Hepatocyte (in vitro differentiated cells): ENCODE data around the gene ADAP1.
"Not testable (repeated sequence)": the region's sequence is repeated elsewhere in the genome, so short reads cannot be mapped to it uniquely, and the experiment has no call there.

Experiments used
- EZH2 ChIP-seq: fragments of 200-600 bp; sonication (generic); IDR thresholded peaks from 2 replicates; pipeline ENCODE4 v1.6.1; 2016; ENCODE audit warnings: antibody characterized with exemption, mild to moderate bottlenecking, borderline replicate concordance
- EZH2phosphoT487 ChIP-seq: fragments of 200-600 bp; sonication (generic); IDR thresholded peaks from one replicate; pipeline ENCODE4 v1.6.1; 2018; ENCODE audit warnings: antibody characterized with exemption, mild to moderate bottlenecking, low read depth, moderate library complexity; ENCODE audit not compliant: unreplicated experiment, severe bottlenecking
- TF ChIP-seq, protein P1 (sequence below): fragments of 200-600 bp; sonication (generic); IDR thresholded peaks from 2 replicates; pipeline ENCODE4 v1.5.1; 2016; ENCODE audit warnings: antibody characterized with exemption, mild to moderate bottlenecking; ENCODE audit not compliant: poor library complexity

DNA sequence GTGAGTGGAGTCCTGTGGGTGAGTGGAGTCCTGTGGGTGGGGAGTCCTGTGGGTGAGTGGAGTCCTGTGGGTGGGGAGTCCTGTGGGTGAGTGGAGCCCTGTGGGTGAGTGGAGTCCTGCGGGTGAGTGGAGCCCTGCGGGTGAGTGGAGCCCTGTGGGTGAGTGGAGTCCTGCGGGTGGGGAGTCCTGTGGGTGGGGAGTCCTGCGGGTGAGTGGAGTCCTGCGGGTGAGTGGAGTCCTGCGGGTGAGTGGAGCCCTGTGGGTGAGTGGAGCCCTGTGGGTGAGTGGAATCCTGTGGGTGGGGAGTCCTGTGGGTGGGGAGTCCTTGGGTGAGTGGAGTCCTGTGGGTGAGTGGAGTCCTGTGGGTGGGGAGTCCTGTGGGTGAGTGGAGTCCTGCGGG, 48.0 kb upstream of the ADAP1 start:
- TF ChIP-seq, protein P1, sequence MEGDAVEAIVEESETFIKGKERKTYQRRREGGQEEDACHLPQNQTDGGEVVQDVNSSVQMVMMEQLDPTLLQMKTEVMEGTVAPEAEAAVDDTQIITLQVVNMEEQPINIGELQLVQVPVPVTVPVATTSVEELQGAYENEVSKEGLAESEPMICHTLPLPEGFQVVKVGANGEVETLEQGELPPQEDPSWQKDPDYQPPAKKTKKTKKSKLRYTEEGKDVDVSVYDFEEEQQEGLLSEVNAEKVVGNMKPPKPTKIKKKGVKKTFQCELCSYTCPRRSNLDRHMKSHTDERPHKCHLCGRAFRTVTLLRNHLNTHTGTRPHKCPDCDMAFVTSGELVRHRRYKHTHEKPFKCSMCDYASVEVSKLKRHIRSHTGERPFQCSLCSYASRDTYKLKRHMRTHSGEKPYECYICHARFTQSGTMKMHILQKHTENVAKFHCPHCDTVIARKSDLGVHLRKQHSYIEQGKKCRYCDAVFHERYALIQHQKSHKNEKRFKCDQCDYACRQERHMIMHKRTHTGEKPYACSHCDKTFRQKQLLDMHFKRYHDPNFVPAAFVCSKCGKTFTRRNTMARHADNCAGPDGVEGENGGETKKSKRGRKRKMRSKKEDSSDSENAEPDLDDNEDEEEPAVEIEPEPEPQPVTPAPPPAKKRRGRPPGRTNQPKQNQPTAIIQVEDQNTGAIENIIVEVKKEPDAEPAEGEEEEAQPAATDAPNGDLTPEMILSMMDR = not testable (repeated sequence)
- TF ChIP-seq EZH2, EZH2phosphoT487: not testable (repeated sequence)
